Stimulated activated CD8-positive, alpha-beta memory T cell treated with anti-CD3 and anti-CD28 coated beads, Interleukin-12 subunit alpha, Interleukin-12 subunit beta, amount 100 ng/mL, for 24 hours (primary cell): ENCODE results near the gene ASTN2.

ENCODE experiments used
- DNase-seq: peaks from one replicate; pipeline ENCODE4 v3.0.0-alpha.2; 2020; ENCODE audit errors: extremely low read depth

Gene ASTN2

DNA sequence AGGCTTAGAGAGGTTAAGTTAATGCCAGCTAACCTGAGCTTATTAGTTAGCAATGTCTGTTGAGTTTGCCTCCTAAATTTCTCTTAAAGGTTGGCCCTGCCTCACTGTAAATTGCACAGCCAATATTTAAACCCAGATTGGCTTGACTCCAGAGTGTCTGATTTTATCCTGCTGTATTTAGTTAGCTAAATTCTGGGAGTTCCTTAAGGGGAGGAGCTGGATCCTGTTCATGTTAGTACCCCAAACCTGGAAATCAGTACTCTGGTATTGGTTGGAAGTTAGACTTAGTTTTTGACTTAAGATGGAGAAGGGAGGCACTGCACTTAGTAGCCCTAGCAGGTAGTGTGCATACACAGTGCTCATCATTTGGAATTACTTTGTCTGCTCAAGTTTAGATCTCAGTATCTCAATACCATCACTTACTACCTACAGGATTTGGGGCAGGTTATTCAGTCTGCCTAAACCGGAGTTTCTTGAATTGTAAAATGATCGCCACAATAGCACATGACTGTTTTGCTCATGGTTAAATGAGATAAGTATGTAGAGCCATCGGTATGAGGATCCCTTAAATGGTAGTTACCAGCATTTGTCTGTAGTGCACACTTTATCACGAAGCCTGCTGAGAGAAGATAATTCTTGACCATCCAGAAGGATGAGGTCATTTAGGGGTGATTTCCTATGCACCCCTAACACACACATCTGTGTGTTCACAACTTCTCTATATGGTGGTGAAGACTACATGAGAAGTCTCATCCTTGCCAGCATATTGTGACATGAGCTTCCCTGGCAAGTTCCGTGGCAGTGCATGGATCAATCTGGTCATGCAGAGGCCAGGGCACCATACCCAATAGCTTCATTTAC lies 992.5 kb downstream of the ASTN2 start:
- no peak for DNase-seq

DNA sequence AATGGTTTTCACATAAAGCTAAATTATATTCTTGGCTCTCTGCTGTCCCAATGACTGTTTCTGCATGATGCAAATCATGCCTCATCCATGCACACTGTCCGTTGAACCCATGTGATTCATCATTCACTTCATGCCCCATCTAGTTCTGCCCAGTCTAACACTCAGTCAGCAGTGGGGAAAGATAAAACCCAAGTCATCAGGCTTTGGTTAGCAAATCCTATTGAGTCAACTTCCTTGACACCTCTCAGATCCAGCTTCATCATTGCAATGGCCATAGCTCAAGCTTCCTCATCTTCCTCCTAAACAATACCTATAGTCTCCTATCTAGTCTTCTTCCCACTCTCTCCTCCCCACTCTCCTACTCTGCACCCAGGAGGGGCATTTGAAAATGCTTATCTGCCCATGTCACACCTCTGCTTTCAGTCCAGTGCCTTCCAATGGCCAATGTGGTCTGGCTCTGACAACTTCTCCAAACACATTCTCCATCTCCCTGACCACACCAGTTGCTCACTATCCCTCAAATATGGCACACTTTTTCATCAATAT lies 993.8 kb downstream of the ASTN2 start:
- DNase-seq = no peak

DNA sequence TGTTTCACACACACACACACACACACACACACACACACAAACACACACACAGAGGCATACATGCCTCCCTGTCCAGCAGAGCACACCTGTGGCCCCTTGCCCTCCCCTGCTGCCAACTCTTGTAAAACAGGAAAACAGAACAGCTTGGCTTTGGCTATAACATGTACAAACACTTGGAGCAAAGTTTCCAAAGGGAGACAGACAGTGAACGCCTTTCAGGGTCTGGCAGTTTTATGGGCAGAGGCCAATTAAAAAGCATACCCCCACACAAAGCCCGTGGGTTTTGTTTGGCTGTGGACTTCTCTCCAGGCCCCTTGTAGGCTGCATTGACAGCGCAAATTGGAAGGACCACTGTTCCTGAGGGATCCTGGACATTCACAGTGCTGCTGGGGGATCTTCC lies 995.7 kb downstream of the ASTN2 start:
- no peak for DNase-seq

DNA sequence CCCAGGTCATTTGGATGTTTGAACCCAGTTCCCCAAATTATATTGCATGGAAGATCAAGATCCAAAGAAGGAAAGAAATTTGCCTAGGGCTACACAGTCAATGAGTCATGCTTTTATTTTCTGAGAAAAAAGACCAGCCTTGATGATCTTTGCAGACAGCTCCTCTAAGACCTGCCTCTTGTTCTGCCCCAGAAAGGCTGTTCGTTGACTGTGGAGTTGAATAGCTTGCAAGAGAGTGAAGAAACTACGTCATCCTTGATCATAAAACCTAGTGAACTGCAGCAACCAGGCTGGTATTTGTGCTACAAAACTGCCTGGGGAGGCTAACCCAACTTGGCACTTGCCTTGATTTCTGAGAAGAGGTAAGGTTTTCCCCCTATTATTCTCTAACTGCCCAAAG lies 997.4 kb downstream of the ASTN2 start:
- no peak for DNase-seq

DNA sequence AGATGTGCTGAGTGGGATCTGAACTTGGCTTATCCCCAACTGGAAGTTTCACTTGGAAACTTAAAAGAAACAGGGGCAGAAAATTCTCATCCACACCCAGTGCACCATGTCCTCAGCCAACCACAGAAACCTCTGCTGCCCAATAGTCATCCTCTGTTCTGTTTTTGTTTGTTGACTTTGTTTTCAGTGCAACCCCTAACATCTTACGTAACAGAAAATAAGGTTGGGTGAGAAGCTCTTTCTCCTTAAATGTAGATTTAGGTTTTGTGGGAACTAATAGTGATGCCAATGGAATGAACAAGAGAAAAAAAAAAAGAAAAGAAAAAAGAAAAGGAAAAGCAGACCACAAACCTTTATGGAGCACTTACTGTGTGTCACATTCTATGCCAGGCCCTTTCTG lies 998.4 kb downstream of the ASTN2 start:
- DNase-seq = no peak

DNA sequence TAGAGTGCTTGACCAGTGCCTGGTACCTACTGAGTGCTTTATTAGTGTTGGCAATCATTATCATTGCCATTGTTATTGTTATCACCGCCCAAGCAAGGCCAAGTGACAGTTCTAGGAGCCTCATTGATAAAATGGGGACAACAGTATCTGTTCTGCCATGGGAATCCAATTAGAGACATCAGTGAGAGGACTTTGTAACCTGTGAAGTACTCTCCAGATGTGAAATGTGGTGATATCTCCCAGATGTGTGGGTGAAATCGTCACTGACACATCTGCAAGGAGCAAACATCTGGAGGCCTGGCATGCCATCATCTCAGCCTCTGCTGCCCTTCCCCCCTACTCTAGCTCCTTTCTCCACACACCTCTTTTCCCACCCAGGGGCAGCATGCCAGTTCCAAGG lies 1000.5 kb downstream of the ASTN2 start:
- DNase-seq = no peak

DNA sequence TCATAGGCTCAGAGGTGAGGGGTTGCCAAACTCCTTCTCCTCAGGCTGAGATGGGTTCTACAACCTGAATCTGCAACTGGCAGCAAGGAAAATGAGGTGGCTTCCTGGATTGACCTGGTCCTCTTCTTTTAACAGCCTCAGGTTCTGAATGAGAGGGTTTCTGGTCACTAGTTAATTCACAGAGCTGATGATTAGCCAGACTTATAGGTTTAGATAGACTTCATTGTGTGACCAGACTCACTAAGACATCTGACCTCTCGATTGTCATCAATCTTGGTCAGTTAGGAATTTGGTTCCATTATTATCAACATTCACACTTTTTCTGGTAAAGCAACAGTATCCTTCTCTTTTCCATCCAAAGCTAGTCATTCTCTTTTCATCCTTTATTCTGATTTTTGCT lies 1003.4 kb downstream of the ASTN2 start:
- no peak for DNase-seq

DNA sequence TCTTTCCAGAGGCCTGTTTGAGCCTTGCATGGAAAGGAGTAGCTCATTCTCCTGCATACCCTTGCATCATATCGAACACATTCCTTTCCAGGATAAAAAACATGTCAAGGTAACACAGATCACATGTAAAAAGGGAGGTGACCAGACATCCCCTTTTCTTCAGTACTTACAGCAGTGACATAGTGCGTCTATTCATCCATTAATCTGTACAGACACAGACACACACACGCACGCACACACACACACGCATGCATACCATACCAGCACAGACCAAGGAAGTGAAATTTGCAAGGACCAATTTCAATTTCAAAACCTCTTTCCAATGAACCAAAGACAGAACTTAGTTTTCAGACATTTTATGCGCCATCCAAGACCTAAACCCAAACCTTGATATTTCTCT lies 1005.2 kb downstream of the ASTN2 start:
- no peak for DNase-seq

DNA sequence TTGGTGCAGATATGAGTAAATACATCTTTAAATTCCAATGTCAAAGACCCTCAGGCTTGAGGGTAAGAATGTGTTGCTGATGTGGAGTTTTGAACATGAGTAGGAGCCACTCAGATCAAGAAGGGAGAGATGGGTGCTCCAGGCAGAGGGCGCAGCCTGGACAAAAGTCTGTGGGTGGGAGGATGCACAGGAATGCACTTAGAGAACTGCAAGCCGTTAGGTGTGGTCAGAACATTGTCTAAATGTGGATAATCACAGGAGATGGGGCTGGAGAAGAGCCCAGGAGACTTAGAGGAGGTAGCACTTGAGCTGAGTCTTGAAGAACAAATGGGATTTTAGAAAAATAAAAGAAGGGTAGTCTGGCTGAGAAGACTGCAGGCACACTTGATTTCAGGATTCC lies 1005.7 kb downstream of the ASTN2 start:
- DNase-seq = no peak

DNA sequence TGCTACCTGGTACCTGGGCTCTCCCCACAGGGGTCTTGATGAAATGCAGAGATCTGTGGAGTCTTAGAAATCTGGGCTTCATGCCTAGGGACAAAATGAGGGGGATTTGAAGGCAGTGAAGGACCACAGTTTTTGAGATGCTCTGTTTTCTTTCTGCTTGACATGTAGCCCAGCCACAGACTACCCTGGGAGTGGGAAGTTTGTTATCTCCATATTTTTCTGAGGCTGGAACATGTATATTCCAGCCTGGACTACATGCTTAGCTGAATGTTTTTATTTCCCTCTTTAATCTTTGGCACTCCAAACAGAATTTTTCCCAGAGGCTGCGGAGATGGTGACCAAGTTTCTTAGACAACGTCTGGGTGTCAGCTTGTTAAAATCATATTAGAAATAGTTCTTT lies 1008.4 kb downstream of the ASTN2 start:
- no peak for DNase-seq

DNA sequence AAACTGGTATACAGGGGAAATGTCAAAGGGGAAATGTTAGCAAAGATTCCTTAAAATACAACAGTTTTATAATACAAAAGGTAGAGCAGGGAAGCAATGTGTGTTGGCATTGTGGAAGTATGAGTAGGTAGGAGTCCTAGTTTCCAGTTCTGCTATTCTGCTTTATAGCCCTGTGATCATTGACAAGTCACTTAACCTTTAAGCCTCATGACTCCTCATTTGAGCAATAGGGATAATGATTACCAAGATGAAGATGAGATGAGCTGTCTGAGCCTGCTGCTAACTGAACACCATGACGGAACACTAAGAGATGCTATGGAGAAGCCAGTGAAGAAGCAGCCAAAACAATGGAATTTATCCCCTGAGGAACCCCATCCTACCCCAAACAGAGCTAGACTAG lies 1009.5 kb downstream of the ASTN2 start:
- DNase-seq = no peak

DNA sequence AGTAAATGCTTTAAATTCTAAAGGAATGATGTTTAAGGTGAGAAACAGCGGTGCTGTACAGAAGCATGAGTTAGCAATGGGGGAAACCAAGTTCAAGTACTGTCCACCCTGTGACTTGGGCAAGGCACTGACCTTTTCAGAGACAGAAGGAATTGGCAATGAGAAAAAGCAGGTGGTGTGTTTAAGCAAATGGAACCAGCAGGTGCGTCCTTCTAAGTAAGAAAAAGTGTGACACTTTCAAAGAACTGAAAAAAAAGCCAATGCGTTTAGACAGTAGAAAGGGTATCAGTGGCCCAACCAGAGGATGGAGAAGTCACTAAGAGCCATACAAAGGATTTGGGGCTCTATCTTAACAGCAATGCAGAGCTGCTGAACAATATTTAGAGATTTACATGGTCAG lies 1010.6 kb downstream of the ASTN2 start:
- no peak for DNase-seq

DNA sequence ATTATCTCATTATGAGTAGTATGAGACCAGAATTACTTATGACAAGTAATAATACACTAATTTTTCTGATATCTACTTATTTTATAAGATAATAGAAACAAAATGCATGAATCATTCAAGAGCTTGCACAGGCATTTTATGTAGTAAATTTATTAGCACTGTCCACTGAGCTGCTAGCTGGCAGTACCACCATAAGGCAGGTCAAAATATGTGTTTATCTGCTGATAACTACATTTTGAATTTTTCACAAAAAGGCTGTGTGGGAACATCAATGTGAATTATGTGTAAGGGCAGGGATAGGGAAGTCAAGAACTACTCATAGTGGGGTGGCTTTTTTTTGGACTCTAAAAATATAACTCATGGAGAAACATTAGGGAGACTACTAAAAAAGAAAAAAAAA lies 1011.7 kb downstream of the ASTN2 start:
- DNase-seq = no peak

DNA sequence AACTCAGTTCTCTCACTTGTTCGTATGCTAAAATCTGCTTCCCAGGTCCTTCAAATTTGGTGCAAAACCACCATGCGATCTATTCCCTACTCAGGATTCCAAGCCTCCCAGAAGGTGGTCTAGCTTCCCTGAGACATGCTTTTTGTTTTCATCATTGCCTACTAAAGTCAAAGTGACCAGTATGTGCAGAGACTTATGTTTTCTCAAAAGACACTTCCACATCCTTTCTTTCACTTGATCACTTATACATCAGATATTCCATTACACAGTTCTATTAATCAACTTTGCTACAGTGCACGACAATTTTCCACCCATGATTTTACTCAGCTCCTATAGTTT lies 1019.2 kb downstream of the ASTN2 start:
- no peak for DNase-seq

DNA sequence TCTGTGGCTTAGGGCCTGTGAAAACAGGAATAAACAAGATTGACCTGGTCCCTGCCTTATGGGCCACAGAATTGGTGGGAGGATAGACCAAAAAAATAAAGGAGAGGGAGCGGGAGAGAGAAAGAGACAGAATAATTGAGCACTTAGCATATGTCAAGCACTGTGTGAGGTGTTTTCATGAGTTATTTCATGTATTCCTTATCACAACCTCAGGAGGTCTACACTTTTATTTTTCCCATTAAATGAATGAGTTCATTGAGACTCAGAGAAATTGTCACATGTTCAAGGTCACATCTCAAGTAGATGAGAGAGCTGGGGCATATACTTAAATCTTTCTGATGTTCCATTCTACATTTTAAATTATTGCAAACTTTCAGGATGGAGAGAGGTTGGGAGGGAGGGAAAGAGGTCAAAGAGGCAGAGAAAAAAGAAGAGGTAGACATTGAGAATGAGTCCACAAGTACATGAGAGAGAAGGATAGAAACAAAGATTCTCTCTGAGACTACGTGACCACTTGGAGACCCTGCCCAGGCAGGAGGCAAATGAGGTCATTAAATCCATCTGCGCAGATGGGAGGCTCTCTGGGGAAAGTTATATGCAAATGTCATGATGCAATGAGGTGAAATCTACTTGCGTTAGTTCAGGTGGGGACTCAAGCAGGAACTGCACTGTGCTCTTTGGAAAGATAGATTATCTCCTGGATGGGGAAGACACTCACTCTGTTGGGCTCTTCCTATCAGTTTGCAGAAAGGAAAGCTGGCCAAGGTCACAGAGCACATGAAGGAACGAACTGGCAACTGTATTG lies 1019.8 kb downstream of the ASTN2 start:
- DNase-seq = no peak

DNA sequence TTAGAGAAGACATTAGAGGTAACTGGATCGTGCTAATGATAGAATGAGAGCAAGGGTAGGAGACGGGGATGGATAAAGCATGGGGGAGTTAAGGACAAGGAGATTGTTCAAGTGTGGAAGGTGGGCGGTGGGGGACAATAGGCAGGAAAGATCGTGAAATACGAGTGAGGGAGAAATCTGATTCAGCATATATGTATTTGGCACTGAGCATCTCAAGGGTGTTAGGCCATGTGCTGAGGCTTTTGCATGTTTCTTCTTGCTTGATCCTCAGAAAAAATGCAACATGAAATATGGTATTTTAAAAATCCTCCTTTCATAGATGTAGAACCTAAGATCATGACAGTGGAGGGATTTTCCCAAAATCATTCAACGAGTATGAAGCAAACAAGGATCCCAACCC lies 1020.8 kb downstream of the ASTN2 start:
- DNase-seq = no peak

DNA sequence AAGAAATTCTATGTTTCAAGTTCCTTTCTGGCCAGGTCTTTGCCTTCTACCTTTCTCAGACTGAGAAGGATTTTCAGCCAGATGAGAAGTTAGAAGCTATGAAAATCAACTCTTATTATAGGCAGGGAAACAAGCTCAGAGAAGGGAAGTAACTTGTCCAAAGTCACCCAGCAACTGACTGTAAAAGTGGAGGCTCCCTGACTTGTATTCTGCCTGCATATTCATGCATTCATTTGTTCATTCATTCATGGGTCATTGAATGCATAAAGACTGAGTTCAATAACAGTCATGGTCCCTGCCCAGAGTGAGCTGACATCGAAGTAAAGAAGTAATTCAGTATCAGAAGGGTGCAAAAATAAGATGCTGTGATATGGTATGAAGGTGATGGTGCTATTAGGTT lies 1021.7 kb downstream of the ASTN2 start:
- DNase-seq = no peak

DNA sequence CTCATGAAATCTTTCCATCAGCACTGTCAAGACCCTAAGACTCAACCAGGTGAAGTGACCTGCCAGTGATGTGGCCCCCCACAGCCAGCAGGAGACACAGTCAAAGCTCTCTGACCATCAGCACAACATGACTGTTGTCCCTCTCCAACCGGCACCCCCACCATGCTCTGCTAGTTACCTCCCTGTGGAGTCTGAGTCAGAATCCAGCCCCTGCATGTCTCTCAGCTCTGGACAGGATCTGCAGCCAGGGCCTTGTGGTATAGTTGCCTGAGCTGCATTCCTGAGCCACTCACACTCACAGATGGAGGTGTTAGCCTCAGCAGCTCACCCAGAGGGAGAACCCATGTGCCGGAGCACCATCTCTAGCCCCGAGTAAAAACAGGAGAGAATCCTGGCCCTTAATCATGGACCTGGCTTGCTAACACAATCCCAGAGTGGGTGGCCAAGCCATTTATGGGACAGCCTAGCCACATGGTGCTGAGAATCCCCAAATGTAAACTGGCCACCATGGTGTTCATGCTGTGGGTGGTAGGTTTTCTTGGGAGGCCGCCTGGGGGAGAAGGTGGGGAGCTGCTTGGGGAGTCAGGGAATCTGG lies 1023.5 kb downstream of the ASTN2 start:
- no peak for DNase-seq

DNA sequence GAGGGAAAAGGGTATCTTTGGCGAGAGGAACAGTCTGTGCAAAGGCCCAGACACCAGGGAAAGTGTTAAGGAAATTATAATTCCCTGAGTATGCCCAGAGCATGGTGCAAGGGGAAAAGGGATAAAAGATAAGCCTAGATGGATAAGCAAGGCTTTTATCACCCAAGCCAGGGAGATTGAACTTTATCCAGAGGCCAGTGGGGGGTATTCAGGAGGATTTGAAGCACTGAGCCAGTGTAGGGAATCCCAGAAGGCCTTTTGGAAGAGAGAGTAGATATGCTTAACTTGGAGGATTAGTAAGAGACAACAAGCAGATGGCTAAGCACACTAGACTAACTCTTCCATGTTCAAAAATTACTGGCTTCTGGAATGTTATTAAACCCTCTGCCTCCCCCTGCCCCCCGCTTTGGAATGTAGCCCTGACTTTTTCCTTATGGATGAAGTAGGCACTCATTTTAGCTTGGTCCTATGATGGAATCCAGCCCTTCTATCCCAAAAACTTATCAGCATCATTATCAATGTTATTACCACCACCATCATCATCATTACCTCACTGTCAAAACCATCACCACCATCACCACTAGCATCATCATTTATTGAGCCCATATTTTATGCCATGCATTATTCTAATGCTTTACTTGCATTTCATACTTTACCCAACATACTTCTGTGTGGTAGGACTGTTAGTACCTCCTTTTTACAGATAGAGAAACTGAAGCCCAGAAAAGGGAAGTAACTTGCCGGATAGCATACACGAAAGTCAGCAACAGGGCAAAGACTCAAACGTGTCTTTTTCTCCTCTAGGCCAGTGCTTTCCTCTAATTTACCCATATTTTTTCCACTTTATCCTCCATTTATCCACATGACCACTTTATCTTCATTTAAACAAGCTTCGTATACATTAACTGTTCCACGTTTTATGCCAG lies 1024.3 kb downstream of the ASTN2 start:
- no peak for DNase-seq

DNA sequence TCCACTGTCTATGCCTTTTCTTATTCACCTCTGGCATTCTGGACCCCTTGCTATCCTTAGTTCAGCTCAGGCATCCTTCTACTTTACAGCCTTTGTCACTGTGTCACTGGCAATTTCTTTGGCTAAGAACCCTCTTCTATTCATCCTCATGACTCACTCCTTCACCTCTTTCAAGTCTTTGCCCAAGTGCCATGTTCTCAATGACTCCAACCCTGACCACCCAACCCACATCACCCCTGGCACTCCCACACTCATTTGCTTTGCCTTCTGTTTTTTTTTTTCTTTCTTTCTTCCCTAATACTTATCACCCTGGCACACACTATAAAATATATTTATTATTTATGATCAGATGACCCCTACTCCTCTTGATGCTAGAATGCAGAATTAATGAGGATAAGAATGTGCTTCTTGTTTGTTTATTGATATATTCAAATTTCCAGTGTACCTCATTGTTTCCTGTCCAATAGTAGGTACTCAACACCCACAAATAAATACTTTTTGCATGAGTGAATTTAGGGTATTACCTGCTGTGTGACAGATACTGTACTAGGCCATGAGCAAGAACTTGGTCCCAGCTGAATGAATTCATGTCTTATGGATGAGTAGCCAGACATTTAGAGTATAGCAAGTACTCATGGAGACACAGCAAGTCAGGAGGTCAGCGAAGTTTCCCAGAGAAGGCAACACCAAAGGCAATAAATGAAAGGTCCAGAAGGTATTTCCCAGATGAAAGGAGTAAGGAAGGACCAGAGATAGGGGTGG lies 1025.1 kb downstream of the ASTN2 start:
- DNase-seq = no peak
